WTC11 (cell line): Measurements from ENCODE around the gene PCDH9. TPM values are rescaled to one million over a fixed set of nuclear protein-coding genes. Genes with fewer than 3 reads are reported as not detected.

Source experiments
- ATAC-seq: fragments of 200-7000 bp; cut with Tn5 transposase; 2 replicates; pipeline ENCODE4 v1.10.0; 2021; ENCODE audit warnings: mild to moderate bottlenecking, moderate library complexity
- CTCF ChIA-PET: fragments of 300-600 bp; sonication (Branson Sonifier 250); formaldehyde crosslinking; loops from one replicate; lab custom pipeline; 2021; ENCODE audit warnings: antibody characterized with exemption; lab: Charles Lee
- POLR2A ChIA-PET: fragments of 350-600 bp; sonication (Branson Sonifier 250); formaldehyde crosslinking; loops from one replicate; lab custom pipeline; 2021; ENCODE audit warnings: antibody characterized with exemption; lab: Charles Lee
- DNase-seq: peaks from one replicate; pipeline ENCODE4 v3.0.0; 2021; ENCODE audit warnings: low spot score
- H3K27ac Mint-ChIP-seq: 2 replicates; pipeline ENCODE4 v1.8.0; 2021; ENCODE audit warnings: mixed read lengths
- H3K27me3 Mint-ChIP-seq: 2 replicates; pipeline ENCODE4 v1.8.0; 2021; ENCODE audit warnings: low read depth, mild to moderate bottlenecking, moderate library complexity, mixed read lengths
- H3K36me3 Mint-ChIP-seq: 2 replicates; pipeline ENCODE4 v1.8.0; 2021; ENCODE audit warnings: mixed read lengths
- H3K4me1 Mint-ChIP-seq: 2 replicates; pipeline ENCODE4 v1.8.0; 2022; ENCODE audit warnings: mixed read lengths
- H3K4me3 Mint-ChIP-seq: 2 replicates; pipeline ENCODE4 v1.8.0; 2021; ENCODE audit warnings: mild to moderate bottlenecking, moderate library complexity, mixed read lengths
- H3K9me3 Mint-ChIP-seq: 2 replicates; pipeline ENCODE4 v1.8.0; 2021; ENCODE audit warnings: mixed read lengths
- CDX4 ChIP-seq: fragments of 250-450 bp; sonication (Bioruptor Pico); IDR thresholded peaks from 2 replicates; pipeline ENCODE4 v1.9.0; 2021; ENCODE audit warnings: moderate library complexity, mild to moderate bottlenecking, inconsistent platforms, borderline replicate concordance
- ETV6 ChIP-seq: sonication (generic); formaldehyde crosslinking; IDR thresholded peaks from 2 replicates; pipeline ENCODE4 v1.8.1; 2022; ENCODE audit warnings: mild to moderate bottlenecking, missing genetic modification reagents
- FOXP1 ChIP-seq: sonication (generic); formaldehyde crosslinking; IDR thresholded peaks from 2 replicates; pipeline ENCODE4 v1.8.0; 2022; ENCODE audit warnings: missing genetic modification reagents, mild to moderate bottlenecking, moderate library complexity, borderline replicate concordance
- NR1H2 ChIP-seq: sonication (generic); formaldehyde crosslinking; IDR thresholded peaks from 2 replicates; pipeline ENCODE4 v1.9.0; 2021; ENCODE audit warnings: mild to moderate bottlenecking, moderate library complexity, missing genetic modification reagents
- NR3C1 ChIP-seq: sonication (generic); formaldehyde crosslinking; conservative IDR thresholded peaks from 2 replicates; pipeline ENCODE4 v1.8.1; 2023; ENCODE audit warnings: low read depth, mild to moderate bottlenecking, missing genetic modification reagents
- RELA ChIP-seq: sonication (generic); formaldehyde crosslinking; IDR thresholded peaks from 2 replicates; pipeline ENCODE4 v1.8.1; 2022; ENCODE audit warnings: missing genetic modification reagents, mild to moderate bottlenecking, borderline replicate concordance
- SOX15 ChIP-seq: fragments of 250-450 bp; sonication (Bioruptor Pico); IDR thresholded peaks from 2 replicates; pipeline ENCODE4 v1.9.0; 2021; ENCODE audit warnings: mild to moderate bottlenecking
- TEAD1 ChIP-seq: sonication (generic); formaldehyde crosslinking; IDR thresholded peaks from 2 replicates; pipeline ENCODE4 v1.8.0; 2022; ENCODE audit warnings: mild to moderate bottlenecking, missing genetic modification reagents
- TEAD4 ChIP-seq: sonication (generic); formaldehyde crosslinking; IDR thresholded peaks from 2 replicates; pipeline ENCODE4 v1.8.0; 2022; ENCODE audit warnings: mild to moderate bottlenecking, missing genetic modification reagents
- ZNF121 ChIP-seq: sonication (generic); formaldehyde crosslinking; IDR thresholded peaks from 2 replicates; pipeline ENCODE4 v1.8.0; 2023; ENCODE audit warnings: missing genetic modification reagents
- ZNF138 ChIP-seq: sonication (generic); formaldehyde crosslinking; conservative IDR thresholded peaks from 2 replicates; pipeline ENCODE4 v1.8.1; 2022; ENCODE audit warnings: mild to moderate bottlenecking, moderate library complexity, missing genetic modification reagents
- ZNF219 ChIP-seq: sonication (generic); formaldehyde crosslinking; IDR thresholded peaks from 2 replicates; pipeline ENCODE4 v1.8.0; 2023; ENCODE audit warnings: missing genetic modification reagents, mild to moderate bottlenecking, borderline replicate concordance
- ZNF263 ChIP-seq: sonication (generic); formaldehyde crosslinking; IDR thresholded peaks from 2 replicates; pipeline ENCODE4 v1.8.1; 2022; ENCODE audit warnings: low read depth, mild to moderate bottlenecking, moderate library complexity, missing genetic modification reagents
- ZNF281 ChIP-seq: sonication (generic); formaldehyde crosslinking; IDR thresholded peaks from 2 replicates; pipeline ENCODE4 v1.8.0; 2023; ENCODE audit warnings: mild to moderate bottlenecking, missing genetic modification reagents
- ZNF317 ChIP-seq: sonication (generic); formaldehyde crosslinking; IDR thresholded peaks from 2 replicates; pipeline ENCODE4 v1.8.1; 2023; ENCODE audit warnings: low read depth, mild to moderate bottlenecking, moderate library complexity, missing genetic modification reagents, borderline replicate concordance
- total RNA-seq: library from RNA; stranded (reverse); gene quantifications from 3 replicates; pipeline ENCODE4 v1.2.3, GENCODE V29; 2021
- TF ChIP-seq, protein P1 (sequence below): sonication (generic); formaldehyde crosslinking; IDR thresholded peaks from 2 replicates; pipeline ENCODE4 v1.8.0; 2023; ENCODE audit warnings: missing genetic modification reagents, mild to moderate bottlenecking, borderline replicate concordance
- TF ChIP-seq, protein P2 (sequence below): sonication (generic); formaldehyde crosslinking; IDR thresholded peaks from 2 replicates; pipeline ENCODE4 v1.8.1; 2022; ENCODE audit warnings: missing genetic modification reagents, borderline replicate concordance
- TF ChIP-seq, protein P3 (sequence below): sonication (generic); formaldehyde crosslinking; IDR thresholded peaks from 2 replicates; pipeline ENCODE4 v1.8.1; 2022; ENCODE audit warnings: low read depth, missing genetic modification reagents, borderline replicate concordance

Gene PCDH9
- total RNA-seq, 1 experiment from 2014 or later: 0.48 TPM

GRCh38 chr13:66427458-66427861, 802.7 kb downstream of the PCDH9 start (continued):
- TF ChIP-seq ZNF281 (CRISPR knock-in tag) (no peak), ETV6 (CRISPR knock-in tag) (no peak), ZNF317 (CRISPR knock-in tag) (no peak), CDX4 (CRISPR knock-in tag) (no peak), NR1H2 (no peak), ZNF138 (no peak)
- TF ChIP-seq, protein P1, sequence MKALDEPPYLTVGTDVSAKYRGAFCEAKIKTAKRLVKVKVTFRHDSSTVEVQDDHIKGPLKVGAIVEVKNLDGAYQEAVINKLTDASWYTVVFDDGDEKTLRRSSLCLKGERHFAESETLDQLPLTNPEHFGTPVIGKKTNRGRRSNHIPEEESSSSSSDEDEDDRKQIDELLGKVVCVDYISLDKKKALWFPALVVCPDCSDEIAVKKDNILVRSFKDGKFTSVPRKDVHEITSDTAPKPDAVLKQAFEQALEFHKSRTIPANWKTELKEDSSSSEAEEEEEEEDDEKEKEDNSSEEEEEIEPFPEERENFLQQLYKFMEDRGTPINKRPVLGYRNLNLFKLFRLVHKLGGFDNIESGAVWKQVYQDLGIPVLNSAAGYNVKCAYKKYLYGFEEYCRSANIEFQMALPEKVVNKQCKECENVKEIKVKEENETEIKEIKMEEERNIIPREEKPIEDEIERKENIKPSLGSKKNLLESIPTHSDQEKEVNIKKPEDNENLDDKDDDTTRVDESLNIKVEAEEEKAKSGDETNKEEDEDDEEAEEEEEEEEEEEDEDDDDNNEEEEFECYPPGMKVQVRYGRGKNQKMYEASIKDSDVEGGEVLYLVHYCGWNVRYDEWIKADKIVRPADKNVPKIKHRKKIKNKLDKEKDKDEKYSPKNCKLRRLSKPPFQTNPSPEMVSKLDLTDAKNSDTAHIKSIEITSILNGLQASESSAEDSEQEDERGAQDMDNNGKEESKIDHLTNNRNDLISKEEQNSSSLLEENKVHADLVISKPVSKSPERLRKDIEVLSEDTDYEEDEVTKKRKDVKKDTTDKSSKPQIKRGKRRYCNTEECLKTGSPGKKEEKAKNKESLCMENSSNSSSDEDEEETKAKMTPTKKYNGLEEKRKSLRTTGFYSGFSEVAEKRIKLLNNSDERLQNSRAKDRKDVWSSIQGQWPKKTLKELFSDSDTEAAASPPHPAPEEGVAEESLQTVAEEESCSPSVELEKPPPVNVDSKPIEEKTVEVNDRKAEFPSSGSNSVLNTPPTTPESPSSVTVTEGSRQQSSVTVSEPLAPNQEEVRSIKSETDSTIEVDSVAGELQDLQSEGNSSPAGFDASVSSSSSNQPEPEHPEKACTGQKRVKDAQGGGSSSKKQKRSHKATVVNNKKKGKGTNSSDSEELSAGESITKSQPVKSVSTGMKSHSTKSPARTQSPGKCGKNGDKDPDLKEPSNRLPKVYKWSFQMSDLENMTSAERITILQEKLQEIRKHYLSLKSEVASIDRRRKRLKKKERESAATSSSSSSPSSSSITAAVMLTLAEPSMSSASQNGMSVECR (CRISPR knock-in tag): no peak

GRCh38 chr13:66425741-66426140, 804.4 kb downstream of the PCDH9 start:
- no peaks in the 10 kb centered on the region for H3K27me3 Mint-ChIP-seq
- peaks cover 12% of the 10 kb centered on the region for H3K9me3 Mint-ChIP-seq
- no peak overlapping the region for H3K27ac Mint-ChIP-seq
- TF ChIP-seq ZNF121 (CRISPR knock-in tag) (no peak), NR3C1 (no peak)
- ChIA-PET POLR2A (no interaction called here), CTCF (no interaction called here)
- peaks cover 11% of the 10 kb centered on the region for H3K36me3 Mint-ChIP-seq
- H3K4me1 Mint-ChIP-seq: peaks cover 10% of the 10 kb centered on the region
- no peak overlapping the region for H3K4me3 Mint-ChIP-seq
- ATAC-seq: no peak
- no peak for DNase-seq

DNA sequence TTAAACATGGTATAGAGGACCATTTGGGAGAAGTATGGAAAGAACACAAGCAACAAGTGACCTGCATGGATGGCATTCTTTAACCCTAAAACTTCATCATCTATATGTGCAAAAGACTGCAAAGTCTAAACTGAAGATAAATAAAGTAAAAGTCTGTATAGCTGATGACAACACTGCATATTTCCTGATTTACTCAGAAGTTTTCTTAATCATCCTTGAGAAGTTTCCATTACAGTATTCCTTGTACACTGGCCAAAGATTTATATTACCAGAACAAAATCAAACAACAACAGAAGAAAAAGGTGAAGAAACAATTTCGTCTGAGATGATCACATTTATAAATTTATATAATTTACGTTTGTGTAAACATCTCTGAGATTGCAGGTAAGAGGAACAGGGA, 805.7 kb downstream of the PCDH9 start:
- peaks cover 19% of the 10 kb centered on the region for H3K36me3 Mint-ChIP-seq
- no peak overlapping the region for H3K4me3 Mint-ChIP-seq
- peaks cover 20% of the 10 kb centered on the region for H3K9me3 Mint-ChIP-seq
- H3K27ac Mint-ChIP-seq: no peak overlapping the region
- H3K27me3 Mint-ChIP-seq: no peaks in the 10 kb centered on the region
- ChIA-PET CTCF (no interaction called here), POLR2A (no interaction called here)
- DNase-seq (no peak), ATAC-seq (no peak)
- peaks cover 1% of the 10 kb centered on the region for H3K4me1 Mint-ChIP-seq
- TF ChIP-seq TEAD1 (CRISPR knock-in tag): no peak
- TF ChIP-seq, protein P2, sequence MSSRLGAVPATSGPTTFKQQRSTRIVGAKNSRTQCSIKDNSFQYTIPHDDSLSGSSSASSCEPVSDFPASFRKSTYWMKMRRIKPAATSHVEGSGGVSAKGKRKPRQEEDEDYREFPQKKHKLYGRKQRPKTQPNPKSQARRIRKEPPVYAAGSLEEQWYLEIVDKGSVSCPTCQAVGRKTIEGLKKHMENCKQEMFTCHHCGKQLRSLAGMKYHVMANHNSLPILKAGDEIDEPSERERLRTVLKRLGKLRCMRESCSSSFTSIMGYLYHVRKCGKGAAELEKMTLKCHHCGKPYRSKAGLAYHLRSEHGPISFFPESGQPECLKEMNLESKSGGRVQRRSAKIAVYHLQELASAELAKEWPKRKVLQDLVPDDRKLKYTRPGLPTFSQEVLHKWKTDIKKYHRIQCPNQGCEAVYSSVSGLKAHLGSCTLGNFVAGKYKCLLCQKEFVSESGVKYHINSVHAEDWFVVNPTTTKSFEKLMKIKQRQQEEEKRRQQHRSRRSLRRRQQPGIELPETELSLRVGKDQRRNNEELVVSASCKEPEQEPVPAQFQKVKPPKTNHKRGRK (CRISPR knock-in tag): no peak
- TF ChIP-seq, protein P3, sequence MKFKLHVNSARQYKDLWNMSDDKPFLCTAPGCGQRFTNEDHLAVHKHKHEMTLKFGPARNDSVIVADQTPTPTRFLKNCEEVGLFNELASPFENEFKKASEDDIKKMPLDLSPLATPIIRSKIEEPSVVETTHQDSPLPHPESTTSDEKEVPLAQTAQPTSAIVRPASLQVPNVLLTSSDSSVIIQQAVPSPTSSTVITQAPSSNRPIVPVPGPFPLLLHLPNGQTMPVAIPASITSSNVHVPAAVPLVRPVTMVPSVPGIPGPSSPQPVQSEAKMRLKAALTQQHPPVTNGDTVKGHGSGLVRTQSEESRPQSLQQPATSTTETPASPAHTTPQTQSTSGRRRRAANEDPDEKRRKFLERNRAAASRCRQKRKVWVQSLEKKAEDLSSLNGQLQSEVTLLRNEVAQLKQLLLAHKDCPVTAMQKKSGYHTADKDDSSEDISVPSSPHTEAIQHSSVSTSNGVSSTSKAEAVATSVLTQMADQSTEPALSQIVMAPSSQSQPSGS: no peak
- TF ChIP-seq ZNF219 (CRISPR knock-in tag): no peak
- no peak for TF ChIP-seq SOX15
- TF ChIP-seq TEAD4: no peak
- TF ChIP-seq, protein P1 (CRISPR knock-in tag): no peak
- no peak for TF ChIP-seq FOXP1
- TF ChIP-seq ZNF317 (CRISPR knock-in tag): no peak
- TF ChIP-seq RELA (CRISPR knock-in tag): no peak
- TF ChIP-seq ZNF263 (CRISPR knock-in tag): no peak
